ENCODE data around the gene DDAH2.

- TF ChIP-seq SP2 (tag by site-specific recombination; IDR thresholded peaks at IDR 0.05) = peak; percentile 82
- TF ChIP-seq ZNF544 (tag by site-specific recombination; IDR thresholded peaks at IDR 0.05) = no peak
- TF ChIP-seq, protein P1, sequence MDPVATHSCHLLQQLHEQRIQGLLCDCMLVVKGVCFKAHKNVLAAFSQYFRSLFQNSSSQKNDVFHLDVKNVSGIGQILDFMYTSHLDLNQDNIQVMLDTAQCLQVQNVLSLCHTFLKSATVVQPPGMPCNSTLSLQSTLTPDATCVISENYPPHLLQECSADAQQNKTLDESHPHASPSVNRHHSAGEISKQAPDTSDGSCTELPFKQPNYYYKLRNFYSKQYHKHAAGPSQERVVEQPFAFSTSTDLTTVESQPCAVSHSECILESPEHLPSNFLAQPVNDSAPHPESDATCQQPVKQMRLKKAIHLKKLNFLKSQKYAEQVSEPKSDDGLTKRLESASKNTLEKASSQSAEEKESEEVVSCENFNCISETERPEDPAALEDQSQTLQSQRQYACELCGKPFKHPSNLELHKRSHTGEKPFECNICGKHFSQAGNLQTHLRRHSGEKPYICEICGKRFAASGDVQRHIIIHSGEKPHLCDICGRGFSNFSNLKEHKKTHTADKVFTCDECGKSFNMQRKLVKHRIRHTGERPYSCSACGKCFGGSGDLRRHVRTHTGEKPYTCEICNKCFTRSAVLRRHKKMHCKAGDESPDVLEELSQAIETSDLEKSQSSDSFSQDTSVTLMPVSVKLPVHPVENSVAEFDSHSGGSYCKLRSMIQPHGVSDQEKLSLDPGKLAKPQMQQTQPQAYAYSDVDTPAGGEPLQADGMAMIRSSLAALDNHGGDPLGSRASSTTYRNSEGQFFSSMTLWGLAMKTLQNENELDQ (tag by site-specific recombination; IDR thresholded peaks at IDR 0.05; ENCODE audit: low read depth) = no peak
- no peak for TF ChIP-seq ZNF704 (tag by site-specific recombination; IDR thresholded peaks at IDR 0.05)
- TF ChIP-seq, protein P2, sequence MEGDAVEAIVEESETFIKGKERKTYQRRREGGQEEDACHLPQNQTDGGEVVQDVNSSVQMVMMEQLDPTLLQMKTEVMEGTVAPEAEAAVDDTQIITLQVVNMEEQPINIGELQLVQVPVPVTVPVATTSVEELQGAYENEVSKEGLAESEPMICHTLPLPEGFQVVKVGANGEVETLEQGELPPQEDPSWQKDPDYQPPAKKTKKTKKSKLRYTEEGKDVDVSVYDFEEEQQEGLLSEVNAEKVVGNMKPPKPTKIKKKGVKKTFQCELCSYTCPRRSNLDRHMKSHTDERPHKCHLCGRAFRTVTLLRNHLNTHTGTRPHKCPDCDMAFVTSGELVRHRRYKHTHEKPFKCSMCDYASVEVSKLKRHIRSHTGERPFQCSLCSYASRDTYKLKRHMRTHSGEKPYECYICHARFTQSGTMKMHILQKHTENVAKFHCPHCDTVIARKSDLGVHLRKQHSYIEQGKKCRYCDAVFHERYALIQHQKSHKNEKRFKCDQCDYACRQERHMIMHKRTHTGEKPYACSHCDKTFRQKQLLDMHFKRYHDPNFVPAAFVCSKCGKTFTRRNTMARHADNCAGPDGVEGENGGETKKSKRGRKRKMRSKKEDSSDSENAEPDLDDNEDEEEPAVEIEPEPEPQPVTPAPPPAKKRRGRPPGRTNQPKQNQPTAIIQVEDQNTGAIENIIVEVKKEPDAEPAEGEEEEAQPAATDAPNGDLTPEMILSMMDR (tag by site-specific recombination; IDR thresholded peaks at IDR 0.05) = no peak
- no peak for TF ChIP-seq KLF10 (tag by site-specific recombination; IDR thresholded peaks at IDR 0.05)
- no peak for TF ChIP-seq HOXC10 (CRISPR knock-in tag; IDR thresholded peaks at IDR 0.05)
- TF ChIP-seq ZNF776 (tag by site-specific recombination; IDR thresholded peaks at IDR 0.05; ENCODE audit: borderline replicate concordance) = no peak
- TF ChIP-seq ZNF416 (tag by site-specific recombination; IDR thresholded peaks at IDR 0.05) = no peak
- no peak for TF ChIP-seq YY1 (tag by site-specific recombination; IDR thresholded peaks at IDR 0.05)
- TF ChIP-seq ZNF140 (tag by site-specific recombination; IDR thresholded peaks at IDR 0.05) = no peak
- TF ChIP-seq MEIS1 (CRISPR knock-in tag; IDR thresholded peaks at IDR 0.05; ENCODE audit: borderline replicate concordance) = no peak
These were observed 9.2 kb upstream of the DDAH2 start for GRCh38 chr6:31737991-31738979.

Data from HEK293 (cell line).